SK-N-MC (cell line): ENCODE results near the gene STX8.

ENCODE experiments used
- EZH2 ChIP-seq: fragments of 200-600 bp; sonication (generic); IDR thresholded peaks from one replicate; pipeline ENCODE4 v1.6.1; 2017; ENCODE audit warnings: antibody characterized with exemption
- POLR2AphosphoS5 ChIP-seq: IDR thresholded peaks from 2 replicates; pipeline ENCODE4 v1.6.1; 2012; ENCODE audit warnings: mild to moderate bottlenecking, low read depth, low read length, borderline replicate concordance

GRCh38 chr17:9361188-9361955, 214.2 kb downstream of the STX8 start:
- no peak for TF ChIP-seq EZH2
- no peak for TF ChIP-seq POLR2AphosphoS5
